BJ (cell line): Measurements from ENCODE around the gene CORO2B. TPM values are rescaled to one million over a fixed set of nuclear protein-coding genes. Genes with fewer than 3 reads are reported as not detected.

Experiments
- CTCF ChIA-PET: fragments of 350-600 bp; formaldehyde crosslinking; extraction: SDS; loops from one replicate; lab custom pipeline; 2021; ENCODE audit warnings: antibody characterized with exemption, inconsistent platforms; lab: Yijun Ruan, JAX
- POLR2A ChIA-PET: fragments of 300-600 bp; sonication (Branson Sonifier 250); formaldehyde crosslinking; extraction: SDS; loops from one replicate; lab custom pipeline; 2021; ENCODE audit warnings: antibody characterized with exemption; lab: Charles Lee
- DNase-seq: peaks from one replicate; pipeline ENCODE4 v3.0.0-alpha.2; 2011; ENCODE audit warnings: low read depth
- H3K27me3 ChIP-seq: 2 replicates; pipeline ENCODE4 v1.6.0; 2011; ENCODE audit warnings: low read length; ENCODE audit not compliant: control insufficient read depth, insufficient read depth
- H3K36me3 ChIP-seq: 2 replicates; pipeline ENCODE4 v1.5.1; 2011; ENCODE audit warnings: low read length; ENCODE audit not compliant: control insufficient read depth, insufficient read depth
- H3K4me3 ChIP-seq: 2 replicates; pipeline ENCODE4 v1.5.1; 2011; ENCODE audit warnings: low read depth, mild to moderate bottlenecking, control low read depth, low read length
- polyA plus RNA-seq: library from polyadenylated mRNA; depleted of rRNA; stranded (reverse); fragments of >200 nt; gene quantifications from 2 replicates; pipeline ENCODE4 v1.2.3, GENCODE V29; 2011
- TF ChIP-seq, protein P1 (sequence below): IDR thresholded peaks from 2 replicates; pipeline ENCODE4 v1.5.1; 2011; ENCODE audit warnings: low read depth, mild to moderate bottlenecking, control low read depth, inconsistent platforms, low read length, moderate library complexity; ENCODE audit not compliant: insufficient read depth

The CORO2B gene
- polyA plus RNA-seq, 1 experiment, result 7.7 TPM

DNA sequence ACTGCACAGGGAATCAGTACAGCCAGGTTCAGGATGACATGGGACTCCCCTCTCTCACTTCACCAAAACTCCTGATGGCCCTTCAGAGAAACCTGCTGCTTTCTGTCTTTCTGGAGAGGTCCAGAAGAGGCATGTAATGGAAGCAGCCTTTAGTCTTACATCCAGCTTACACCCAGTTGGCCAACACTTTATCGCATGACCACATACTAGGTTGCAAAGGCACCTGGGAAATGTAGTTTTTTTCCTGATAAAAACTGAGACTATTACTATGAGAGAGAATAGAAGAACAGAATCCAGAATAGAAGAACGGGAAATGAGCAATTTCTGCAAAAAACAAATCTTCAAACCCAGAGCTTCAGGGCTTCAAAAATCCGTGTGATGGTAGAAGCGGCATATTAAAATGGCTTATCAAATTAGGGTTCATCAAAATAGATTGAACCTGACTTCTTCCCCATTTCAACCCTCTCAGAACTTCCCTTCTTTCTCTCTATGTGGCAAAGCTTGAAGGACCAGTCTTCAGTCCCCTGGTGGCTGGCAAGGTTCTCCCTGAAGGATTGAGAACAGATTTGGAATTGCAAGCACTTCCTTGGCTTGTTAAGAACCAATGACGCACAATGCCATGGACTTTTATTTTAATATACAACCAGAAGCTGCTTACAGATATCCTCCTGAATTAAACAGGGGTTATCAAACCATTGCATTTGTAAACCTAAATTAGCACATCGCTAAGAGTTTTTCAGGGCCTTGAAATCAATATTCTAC, 34.4 kb downstream of the CORO2B start:
- H3K36me3 ChIP-seq, result no peaks in the 10 kb centered on the region
- no peak for DNase-seq
- H3K27me3 ChIP-seq, result no peaks in the 10 kb centered on the region
- TF ChIP-seq, protein P1, sequence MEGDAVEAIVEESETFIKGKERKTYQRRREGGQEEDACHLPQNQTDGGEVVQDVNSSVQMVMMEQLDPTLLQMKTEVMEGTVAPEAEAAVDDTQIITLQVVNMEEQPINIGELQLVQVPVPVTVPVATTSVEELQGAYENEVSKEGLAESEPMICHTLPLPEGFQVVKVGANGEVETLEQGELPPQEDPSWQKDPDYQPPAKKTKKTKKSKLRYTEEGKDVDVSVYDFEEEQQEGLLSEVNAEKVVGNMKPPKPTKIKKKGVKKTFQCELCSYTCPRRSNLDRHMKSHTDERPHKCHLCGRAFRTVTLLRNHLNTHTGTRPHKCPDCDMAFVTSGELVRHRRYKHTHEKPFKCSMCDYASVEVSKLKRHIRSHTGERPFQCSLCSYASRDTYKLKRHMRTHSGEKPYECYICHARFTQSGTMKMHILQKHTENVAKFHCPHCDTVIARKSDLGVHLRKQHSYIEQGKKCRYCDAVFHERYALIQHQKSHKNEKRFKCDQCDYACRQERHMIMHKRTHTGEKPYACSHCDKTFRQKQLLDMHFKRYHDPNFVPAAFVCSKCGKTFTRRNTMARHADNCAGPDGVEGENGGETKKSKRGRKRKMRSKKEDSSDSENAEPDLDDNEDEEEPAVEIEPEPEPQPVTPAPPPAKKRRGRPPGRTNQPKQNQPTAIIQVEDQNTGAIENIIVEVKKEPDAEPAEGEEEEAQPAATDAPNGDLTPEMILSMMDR, result no peak
- CTCF ChIA-PET, result interaction anchor here (0.8 to 0.9 kb wide), 2 partner anchors 14 to 22 kb away, joined by 3 read pairs; no protein-coding TSS in a partner anchor
- no peak overlapping the region for H3K4me3 ChIP-seq
- POLR2A ChIA-PET, result no interaction called here

DNA sequence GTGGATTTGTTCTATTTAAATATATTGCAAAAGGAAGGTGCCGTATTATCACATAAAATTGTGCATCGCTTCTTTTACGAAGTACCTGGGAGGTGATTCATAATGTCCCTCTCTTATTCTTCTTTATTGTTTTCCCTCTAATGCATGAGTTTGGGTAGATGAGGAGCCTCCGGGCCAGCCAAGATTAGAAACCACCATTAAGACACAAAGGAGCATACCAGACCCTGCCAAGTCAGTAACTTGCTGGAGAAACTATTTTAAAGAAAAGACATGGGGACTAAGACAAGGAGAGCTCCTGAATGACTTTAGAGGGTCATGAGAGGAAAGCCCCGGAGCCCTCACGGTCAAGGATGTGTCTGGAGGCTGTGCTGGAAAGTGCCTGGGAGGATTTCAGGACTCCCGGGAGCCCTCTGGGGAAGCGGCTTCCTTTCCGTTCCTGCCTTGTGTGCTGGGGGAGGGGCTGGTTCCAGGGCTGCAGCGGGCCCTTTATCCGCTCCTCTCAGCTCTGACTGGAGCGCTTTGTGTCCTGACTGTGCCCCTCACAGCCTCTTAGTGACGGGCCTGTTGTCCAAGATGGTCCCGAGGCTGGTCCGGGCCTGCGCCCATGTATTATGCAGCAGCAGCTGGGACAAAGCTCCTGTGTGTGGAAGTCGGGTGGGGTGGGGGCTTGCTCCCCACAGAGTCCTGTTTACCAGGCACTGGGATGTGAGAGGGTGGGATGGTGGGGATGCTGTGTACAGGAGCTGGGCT, 35.7 kb downstream of the CORO2B start:
- no peak for DNase-seq
- CTCF ChIA-PET, result interaction anchor here (1.0 kb wide), 2 partner anchors 24 to 60 kb away, joined by 3 read pairs; no protein-coding TSS in a partner anchor
- Histone ChIP-seq H3K36me3 (no peaks in the 10 kb centered on the region), H3K27me3 (no peaks in the 10 kb centered on the region), H3K4me3 (no peak overlapping the region)
- POLR2A ChIA-PET, result interaction anchor here (0.7 kb wide), 1 partner anchor 29 kb away, joined by 3 read pairs; no protein-coding TSS in a partner anchor
- TF ChIP-seq, protein P1, result no peak

DNA sequence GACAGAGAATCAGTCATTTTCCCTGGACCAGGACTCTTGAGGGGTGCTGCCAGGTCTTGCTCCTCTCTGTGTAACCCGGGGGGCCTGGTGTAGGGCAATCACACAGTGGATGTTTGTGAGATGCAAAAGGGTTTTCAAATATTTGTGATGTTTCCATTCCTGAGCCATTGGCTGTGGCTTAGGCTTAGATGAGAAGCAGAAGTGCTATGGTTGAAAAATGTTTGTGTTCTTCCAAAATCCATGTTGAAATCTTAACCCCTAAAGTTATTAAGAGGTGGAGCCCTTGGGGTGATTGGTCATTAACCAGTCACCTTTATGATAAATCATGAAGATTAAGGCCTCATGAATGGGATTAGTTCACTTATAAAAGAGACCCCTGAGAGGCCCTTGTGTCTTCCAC, 36.5 kb downstream of the CORO2B start:
- no peak for DNase-seq
- TF ChIP-seq, protein P1, result no peak

DNA sequence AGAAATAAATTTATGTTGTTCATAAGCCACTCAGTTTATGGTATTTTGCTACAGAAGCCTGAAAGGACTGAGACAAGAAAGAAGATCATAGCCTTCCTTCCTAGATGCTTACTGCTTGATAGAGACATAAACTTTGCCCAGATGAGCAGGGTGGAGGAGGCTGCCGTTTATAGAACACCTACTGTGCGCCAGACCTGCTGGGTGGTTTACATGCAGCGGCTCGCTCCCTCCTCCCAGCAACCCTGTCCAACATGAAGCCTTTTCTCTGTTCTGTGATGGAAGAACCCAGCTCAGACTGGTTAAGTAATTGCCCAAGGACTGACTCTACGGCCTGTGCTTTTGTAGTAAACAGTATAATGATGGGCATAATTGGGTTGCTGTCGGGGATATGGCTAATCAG, 37.0 kb downstream of the CORO2B start:
- ChIA-PET CTCF (no interaction called here), POLR2A (no interaction called here)
- TF ChIP-seq, protein P1, result no peak
- Histone ChIP-seq H3K36me3 (no peaks in the 10 kb centered on the region), H3K27me3 (no peaks in the 10 kb centered on the region), H3K4me3 (no peak overlapping the region)
- DNase-seq, result no peak

More for the DNA sequence above, 36.5 kb downstream of the CORO2B start:
- ChIA-PET CTCF (interaction anchor here (1.0 kb wide), 1 partner anchor 59 kb away, joined by 3 read pairs; no protein-coding TSS in a partner anchor), POLR2A (no interaction called here)
- Histone ChIP-seq H3K36me3 (no peaks in the 10 kb centered on the region), H3K4me3 (no peak overlapping the region), H3K27me3 (no peaks in the 10 kb centered on the region)

DNA sequence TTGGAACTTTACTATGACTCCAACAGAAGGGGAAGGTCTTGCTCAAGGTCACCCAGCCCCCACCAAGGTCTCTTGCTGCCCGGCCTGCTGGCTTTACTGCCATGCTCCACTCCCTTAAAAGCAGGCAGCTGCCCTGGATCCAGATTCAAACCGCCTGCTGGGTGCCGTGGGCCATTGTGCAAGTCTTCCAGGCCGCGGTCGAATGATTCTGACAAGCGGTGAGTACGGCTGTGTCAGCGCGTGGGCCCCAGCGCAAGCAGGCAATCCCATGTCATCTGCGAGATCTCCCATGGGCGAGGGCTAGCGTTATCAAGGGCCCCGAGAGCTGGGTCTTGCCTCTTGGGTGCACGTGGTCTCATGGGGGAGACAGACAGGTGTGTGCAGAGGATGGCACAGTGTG, 37.6 kb downstream of the CORO2B start:
- TF ChIP-seq, protein P1, result no peak
- Histone ChIP-seq H3K4me3 (no peak overlapping the region), H3K27me3 (no peaks in the 10 kb centered on the region), H3K36me3 (no peaks in the 10 kb centered on the region)
- ChIA-PET CTCF (no interaction called here), POLR2A (no interaction called here)
- no peak for DNase-seq
